ENCODE results near the gene WASF2. TPM values are rescaled to one million over a fixed set of nuclear protein-coding genes. Genes with fewer than 3 reads are reported as not detected.

WASF2 gene
- total and polyA plus RNA-seq, 4 donors: 27.2 to 164 (median 101) TPM

DNA sequence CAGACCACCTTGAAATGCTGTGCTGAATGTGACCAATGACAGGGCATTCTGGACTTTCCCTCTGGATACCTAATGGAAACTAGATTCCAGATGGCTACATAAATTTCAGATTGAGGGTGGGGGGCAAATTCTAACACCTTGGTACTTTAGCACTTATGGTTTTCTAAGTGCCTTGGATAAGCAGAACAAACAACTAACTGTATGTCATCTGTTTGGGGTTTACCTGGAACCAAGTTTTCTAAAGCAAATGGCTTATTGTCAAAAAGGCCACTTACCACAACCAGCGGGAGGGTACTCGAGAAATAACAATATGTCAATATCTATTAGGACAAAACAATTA, 58.4 kb downstream of the WASF2 start:
- intact Hi-C loops (cut with DNase I): no loop called here
- ATAC-seq (ENCODE audit: low FRiP score): no peak
- Histone ChIP-seq H3K27ac (ENCODE audit: low read depth in 1 of 2, low read length in 2 of 2) (peak overlapping the region in 1 of 2 donors; percentile 76), H3K27me3 (ENCODE audit: control insufficient read depth in 1 of 2, insufficient read depth in 2 of 2, low read length in 1 of 2) (no peaks in the 10 kb centered on the region), H3K9me3 (ENCODE audit: control insufficient read depth, low read length) (no peaks in the 10 kb centered on the region), H3K36me3 (ENCODE audit: control insufficient read depth in 1 of 2, insufficient read depth in 2 of 2, low read length in 1 of 2) (peaks cover 0 to 1% of the 10 kb centered on the region in 2 donors), H3K4me3 (ENCODE audit: low read length in 2 of 2) (no peak overlapping the region), H3K4me1 (ENCODE audit: control insufficient read depth in 1 of 2, insufficient read depth in 2 of 2, low read length in 2 of 2) (peaks cover 14 to 20% of the 10 kb centered on the region in 2 donors)
- no peak for DNase-seq
- WGBS, 2 donors: 95 to 97% methylated on average over 2 of the region's 2 CpGs

- ATAC-seq (ENCODE audit: low FRiP score) (no peak), DNase-seq (no peak)
- Histone ChIP-seq H3K27me3 (ENCODE audit: control insufficient read depth in 1 of 2, insufficient read depth in 2 of 2, low read length in 1 of 2) (no peaks in the 10 kb centered on the region), H3K4me1 (ENCODE audit: control insufficient read depth in 1 of 2, insufficient read depth in 2 of 2, low read length in 2 of 2) (peaks cover 12 to 20% of the 10 kb centered on the region in 2 donors), H3K36me3 (ENCODE audit: control insufficient read depth in 1 of 2, insufficient read depth in 2 of 2, low read length in 1 of 2) (peaks cover 0 to 1% of the 10 kb centered on the region in 2 donors), H3K27ac (ENCODE audit: low read depth in 1 of 2, low read length in 2 of 2) (peak overlapping the region in 1 of 2 donors; percentile 76), H3K4me3 (ENCODE audit: low read length in 2 of 2) (no peak overlapping the region), H3K9me3 (ENCODE audit: control insufficient read depth, low read length) (no peaks in the 10 kb centered on the region)
- 0 to 2% methylated on average over 1 of the region's 1 CpG for WGBS, 2 donors
- intact Hi-C loops (cut with DNase I): no loop called here
Measured at GRCh38 chr1:27430903-27431600, 58.9 kb downstream of the WASF2 start.

DNA sequence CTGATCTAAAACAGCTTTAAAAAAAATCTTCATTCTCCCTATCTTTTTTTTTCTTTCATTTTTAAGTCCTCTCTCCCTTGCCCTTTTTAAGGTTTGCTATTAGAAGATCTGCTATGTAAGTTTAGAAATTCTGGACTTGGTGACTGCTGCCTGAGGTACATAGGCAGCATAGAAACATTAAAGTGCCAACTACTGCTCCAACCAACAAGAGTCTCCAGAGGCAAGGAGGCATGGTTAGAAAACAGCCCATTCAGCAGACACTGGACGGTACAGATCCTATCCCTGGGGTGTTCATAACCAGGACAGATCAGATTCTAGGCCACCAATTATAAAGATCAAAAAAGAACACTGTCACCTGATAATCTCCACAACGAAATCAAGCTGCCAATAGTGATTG, 60.9 kb downstream of the WASF2 start:
- Histone ChIP-seq H3K27ac (ENCODE audit: low read depth in 1 of 2, low read length in 2 of 2) (peak overlapping the region in 1 of 2 donors; percentile 71), H3K4me1 (ENCODE audit: control insufficient read depth in 1 of 2, insufficient read depth in 2 of 2, low read length in 2 of 2) (peaks cover 6 to 8% of the 10 kb centered on the region in 2 donors)

DNA sequence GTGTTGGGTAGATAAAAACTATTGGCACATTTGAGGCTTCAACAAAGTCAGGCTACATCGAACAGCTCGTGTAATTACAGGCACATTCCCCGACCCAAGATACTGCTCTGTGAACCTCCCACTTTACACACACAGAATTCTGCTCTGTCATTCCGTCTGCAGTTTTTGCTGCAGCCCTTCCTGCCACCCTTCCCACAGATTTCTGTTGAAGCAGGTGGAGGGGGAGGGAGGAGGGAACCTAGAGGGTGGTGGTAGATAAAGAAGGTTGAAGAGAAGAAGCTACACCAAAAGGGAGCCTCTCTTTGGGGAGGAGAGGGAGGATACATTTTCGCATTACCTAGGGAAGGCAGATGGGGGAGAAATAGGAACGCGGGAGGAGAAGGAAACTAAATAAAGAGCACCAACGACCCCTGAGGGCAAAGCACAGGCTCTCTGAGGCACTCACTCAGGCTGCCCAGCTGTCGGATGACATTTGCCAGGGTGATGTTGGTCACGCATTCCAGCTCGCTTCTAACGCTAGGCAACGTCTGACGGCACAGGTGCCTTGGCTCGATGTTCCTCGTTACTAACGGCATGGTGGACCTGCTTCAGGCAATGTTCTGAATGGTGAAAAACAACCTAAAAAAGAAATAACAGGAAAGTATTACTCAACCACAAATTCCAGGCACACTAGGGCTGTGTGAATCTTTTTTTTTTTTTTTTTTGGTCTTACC, 61.5 kb downstream of the WASF2 start:
- ATAC-seq (ENCODE audit: low FRiP score) (peak; percentile 45), DNase-seq (no peak)
- intact Hi-C loops (cut with DNase I): loop anchor here in 1 of 2 donors (5.0 kb wide), 1 partner anchor 59 kb away; no protein-coding TSS in a partner anchor
- Histone ChIP-seq H3K4me3 (ENCODE audit: low read length in 2 of 2) (peak overlapping the region in 1 of 2 donors; percentile 14), H3K4me1 (ENCODE audit: control insufficient read depth in 1 of 2, insufficient read depth in 2 of 2, low read length in 2 of 2) (peaks cover 6% of the 10 kb centered on the region in 2 donors), H3K27me3 (ENCODE audit: control insufficient read depth in 1 of 2, insufficient read depth in 2 of 2, low read length in 1 of 2) (no peaks in the 10 kb centered on the region), H3K9me3 (ENCODE audit: control insufficient read depth, low read length) (no peaks in the 10 kb centered on the region), H3K27ac (ENCODE audit: low read depth in 1 of 2, low read length in 2 of 2) (peak overlapping the region in 1 of 2 donors; percentile 90), H3K36me3 (ENCODE audit: control insufficient read depth in 1 of 2, insufficient read depth in 2 of 2, low read length in 1 of 2) (peaks cover 0 to 1% of the 10 kb centered on the region in 2 donors)
- WGBS, 2 donors: 18 to 19% methylated on average over 14 to 17 of the region's 17 CpGs

More for the DNA sequence above, 60.9 kb downstream of the WASF2 start:
- Histone ChIP-seq H3K4me3 (ENCODE audit: low read length in 2 of 2) (no peak overlapping the region), H3K36me3 (ENCODE audit: control insufficient read depth in 1 of 2, insufficient read depth in 2 of 2, low read length in 1 of 2) (peaks cover 0 to 1% of the 10 kb centered on the region in 2 donors), H3K9me3 (ENCODE audit: control insufficient read depth, low read length) (no peaks in the 10 kb centered on the region), H3K27me3 (ENCODE audit: control insufficient read depth in 1 of 2, insufficient read depth in 2 of 2, low read length in 1 of 2) (no peaks in the 10 kb centered on the region)
- no peak for DNase-seq
- peak; percentile 8 for ATAC-seq (ENCODE audit: low FRiP score)
- intact Hi-C loops (cut with DNase I): loop anchor here in 1 of 2 donors (5.0 kb wide), 1 partner anchor 58 kb away; no protein-coding TSS in a partner anchor
- WGBS, 2 donors: 14 to 20% methylated on average over 2 of the region's 2 CpGs

- peak overlapping the region in 1 of 2 donors; percentile 90 for H3K27ac ChIP-seq (ENCODE audit: low read depth in 1 of 2, low read length in 2 of 2)
Measured at GRCh38 chr1:27427816-27428315, 62.1 kb downstream of the WASF2 start.

GRCh38 chr1:27427329-27427728, 62.6 kb downstream of the WASF2 start:
- Histone ChIP-seq H3K27me3 (ENCODE audit: control insufficient read depth in 1 of 2, insufficient read depth in 2 of 2, low read length in 1 of 2) (no peaks in the 10 kb centered on the region), H3K9me3 (ENCODE audit: control insufficient read depth, low read length) (no peaks in the 10 kb centered on the region), H3K36me3 (ENCODE audit: control insufficient read depth in 1 of 2, insufficient read depth in 2 of 2, low read length in 1 of 2) (peaks cover 0 to 1% of the 10 kb centered on the region in 2 donors), H3K4me3 (ENCODE audit: low read length in 2 of 2) (no peak overlapping the region), H3K27ac (ENCODE audit: low read depth in 1 of 2, low read length in 2 of 2) (peak overlapping the region in 1 of 2 donors; percentile 59), H3K4me1 (ENCODE audit: control insufficient read depth in 1 of 2, insufficient read depth in 2 of 2, low read length in 2 of 2) (peaks cover 4 to 6% of the 10 kb centered on the region in 2 donors)
- WGBS, 2 donors: 56 to 61% methylated on average over 2 of the region's 2 CpGs
- ATAC-seq (ENCODE audit: low FRiP score) (no peak), DNase-seq (no peak)
- intact Hi-C loops (cut with DNase I): loop anchor here in 1 of 2 donors (5.0 kb wide), 1 partner anchor 60 kb away; no protein-coding TSS in a partner anchor

More at GRCh38 chr1:27427816-27428315, 62.1 kb downstream of the WASF2 start:
- no peak for DNase-seq
- Histone ChIP-seq H3K4me3 (ENCODE audit: low read length in 2 of 2) (peak overlapping the region in 1 of 2 donors; percentile 14), H3K4me1 (ENCODE audit: control insufficient read depth in 1 of 2, insufficient read depth in 2 of 2, low read length in 2 of 2) (peaks cover 4 to 6% of the 10 kb centered on the region in 2 donors), H3K27me3 (ENCODE audit: control insufficient read depth in 1 of 2, insufficient read depth in 2 of 2, low read length in 1 of 2) (no peaks in the 10 kb centered on the region), H3K36me3 (ENCODE audit: control insufficient read depth in 1 of 2, insufficient read depth in 2 of 2, low read length in 1 of 2) (peaks cover 0 to 1% of the 10 kb centered on the region in 2 donors), H3K9me3 (ENCODE audit: control insufficient read depth, low read length) (no peaks in the 10 kb centered on the region)
- WGBS, 2 donors: 29 to 43% methylated on average over 2 of the region's 2 CpGs
- intact Hi-C loops (cut with DNase I): loop anchor here in 1 of 2 donors (5.0 kb wide), 1 partner anchor 59 kb away; no protein-coding TSS in a partner anchor
- ATAC-seq (ENCODE audit: low FRiP score): no peak

GRCh38 chr1:27423709-27424108, 66.3 kb downstream of the WASF2 start:
- 77 to 78% methylated on average over 4 of the region's 4 CpGs for WGBS, 2 donors
- DNase-seq: no peak
- peaks cover 0 to 1% of the 10 kb centered on the region in 2 donors for H3K4me1 ChIP-seq (ENCODE audit: control insufficient read depth in 1 of 2, insufficient read depth in 2 of 2, low read length in 2 of 2)

GRCh38 chr1:27418326-27419185, 71.4 kb downstream of the WASF2 start:
- Histone ChIP-seq H3K9me3 (ENCODE audit: control insufficient read depth, low read length) (no peaks in the 10 kb centered on the region), H3K4me1 (ENCODE audit: control insufficient read depth in 1 of 2, insufficient read depth in 2 of 2, low read length in 2 of 2) (no peaks in the 10 kb centered on the region), H3K4me3 (ENCODE audit: low read length in 2 of 2) (no peak overlapping the region), H3K27me3 (ENCODE audit: control insufficient read depth in 1 of 2, insufficient read depth in 2 of 2, low read length in 1 of 2) (no peaks in the 10 kb centered on the region), H3K36me3 (ENCODE audit: control insufficient read depth in 1 of 2, insufficient read depth in 2 of 2, low read length in 1 of 2) (peaks cover 8 to 18% of the 10 kb centered on the region in 2 donors), H3K27ac (ENCODE audit: low read depth in 1 of 2, low read length in 2 of 2) (peak overlapping the region in 1 of 2 donors; percentile 32)
- WGBS, 2 donors: 20 to 22% methylated on average over 14 of the region's 14 CpGs
- intact Hi-C loops (cut with DNase I): loop anchor here in 1 of 2 donors (5.0 kb wide), 2 partner anchors 134 to 184 kb away; partner anchors contain the start of gene AHDC1
- ATAC-seq (ENCODE audit: low FRiP score): peak; percentile 91
- peak; percentile 84 to 86 for DNase-seq

More at GRCh38 chr1:27423709-27424108, 66.3 kb downstream of the WASF2 start:
- peaks cover 0 to 1% of the 10 kb centered on the region in 2 donors for H3K36me3 ChIP-seq (ENCODE audit: control insufficient read depth in 1 of 2, insufficient read depth in 2 of 2, low read length in 1 of 2)
- no peak overlapping the region for H3K4me3 ChIP-seq (ENCODE audit: low read length in 2 of 2)
- no peaks in the 10 kb centered on the region for H3K27me3 ChIP-seq (ENCODE audit: control insufficient read depth in 1 of 2, insufficient read depth in 2 of 2, low read length in 1 of 2)
- no peaks in the 10 kb centered on the region for H3K9me3 ChIP-seq (ENCODE audit: control insufficient read depth, low read length)
- no peak for ATAC-seq (ENCODE audit: low FRiP score)
- H3K27ac ChIP-seq (ENCODE audit: low read depth in 1 of 2, low read length in 2 of 2): no peak overlapping the region
- intact Hi-C loops (cut with DNase I): no loop called here

Measured in aorta (tissue), 5 donors.